Psoas muscle (tissue), 8 donors: ENCODE data around the gene PCID2. TPM values are rescaled to one million over a fixed set of nuclear protein-coding genes. Genes with fewer than 3 reads are reported as not detected.

Experiments used
- ATAC-seq, 4 donors: fragments of 200-7000 bp; cut with Tn5 transposase; one replicate each; pipeline ENCODE4 v1.9.1; 2020; ENCODE audit warnings: moderate library complexity in 3 of 4, mild to moderate bottlenecking in 2 of 4
- DNase-seq, 2 donors: peaks; one replicate each; pipeline ENCODE4 v3.0.0-alpha.2; 2020
- H3K27ac ChIP-seq: fragments of 200-600 bp; one replicate; pipeline ENCODE4 v1.8.0; 2022
- H3K27me3 ChIP-seq, 3 donors: fragments of 200-600 bp in 1 of 3; one replicate each; pipeline versions ENCODE4 v1.6.1 to v1.8.0; 2013 to 2022; ENCODE audit warnings: low read length in 2 of 3, mild to moderate bottlenecking in 2 of 3, moderate library complexity in 1 of 3; ENCODE audit not compliant: insufficient read depth in 3 of 3
- H3K36me3 ChIP-seq, 2 donors: fragments of 200-600 bp in 1 of 2; one replicate each; pipeline versions ENCODE4 v1.6.1 to v1.8.0; 2013 to 2022; ENCODE audit warnings: low read depth in 1 of 2, mild to moderate bottlenecking in 1 of 2, moderate library complexity in 1 of 2; ENCODE audit not compliant: insufficient read depth in 1 of 2
- H3K4me1 ChIP-seq: fragments of 200-600 bp; one replicate; pipeline ENCODE4 v1.8.0; 2022
- H3K4me3 ChIP-seq: fragments of 200-600 bp; one replicate; pipeline ENCODE4 v1.8.0; 2022; ENCODE audit warnings: mild to moderate bottlenecking
- H3K9me3 ChIP-seq: fragments of 200-600 bp; one replicate; pipeline ENCODE4 v1.8.0; 2022
- CTCF ChIP-seq: fragments of 200-600 bp; IDR thresholded peaks from one replicate; pipeline ENCODE4 v1.8.0; 2022; ENCODE audit warnings: antibody characterized with exemption
- WGBS, 3 donors: extraction: QIAGEN DNeasy Blood & Tissue Kit; methylation state at CpG; one replicate each; pipeline versions ENCODE4 v1.1.6 to v1.1.7; 2013; 5-methylcytosine and 5-hydroxymethylcytosine counted together
- intact Hi-C, 2 donors: fragments of 100-400 bp; cut with DNase I; formaldehyde crosslinking; loops; one replicate each; pipeline versions ENCODE4 v1.11.0 to v1.14.2; 2022
- polyA plus RNA-seq, 3 donors: library from polyadenylated mRNA; stranded (reverse); fragments of 200-250 nt; gene quantifications; one replicate each; pipeline ENCODE4 v1.2.3, GENCODE V29; 2013
- total RNA-seq, 4 donors: library from RNA; stranded (reverse); fragmentation: NEBNext Ultra II Directional in 2 of 4; extraction: Animal tissue kit (Norgen Biotek cat#: 25700) in 2 of 4; gene quantifications; one replicate each; pipeline versions ENCODE4 v1.2.1 to v1.2.4, GENCODE V29; 2021 to 2023
- donor health status: healthy with polysubstance abuse.
- donor health status: DM: no; HTN: no; CAD: no; lungs with moderate emphysema.
- donor health status: Bipolar disorder and iron deficiency.
- donor health status: healthy.
- donor health status: DM: yes; HTN: yes; CAD: no.
- donor health status: DM: no; HTN: no; CAD: no.
- donor health status: DM: no; HTN: no; CAD: no.
- donor health status: DM: yes; HTN: yes; CAD: no.

Gene PCID2
- total and polyA plus RNA-seq, 7 donors = 19.9 to 37.1 (median 26.6) TPM

GRCh38 chr13:113137691-113138298, 70.7 kb downstream of the PCID2 start:
- intact Hi-C loops = no loop called here
- ATAC-seq = no peak
- no peaks in the 10 kb centered on the region for H3K4me1 ChIP-seq
- DNase-seq = no peak
- no peak for TF ChIP-seq CTCF
- no peak overlapping the region for H3K4me3 ChIP-seq
- H3K9me3 ChIP-seq = no peaks in the 10 kb centered on the region
- no peaks in the 10 kb centered on the region for H3K36me3 ChIP-seq
- H3K27ac ChIP-seq = no peak overlapping the region
- H3K27me3 ChIP-seq = no peaks in the 10 kb centered on the region
- 83 to 85% (median 84%) methylated on average over 11 of the region's 11 CpGs for WGBS, 3 donors

DNA sequence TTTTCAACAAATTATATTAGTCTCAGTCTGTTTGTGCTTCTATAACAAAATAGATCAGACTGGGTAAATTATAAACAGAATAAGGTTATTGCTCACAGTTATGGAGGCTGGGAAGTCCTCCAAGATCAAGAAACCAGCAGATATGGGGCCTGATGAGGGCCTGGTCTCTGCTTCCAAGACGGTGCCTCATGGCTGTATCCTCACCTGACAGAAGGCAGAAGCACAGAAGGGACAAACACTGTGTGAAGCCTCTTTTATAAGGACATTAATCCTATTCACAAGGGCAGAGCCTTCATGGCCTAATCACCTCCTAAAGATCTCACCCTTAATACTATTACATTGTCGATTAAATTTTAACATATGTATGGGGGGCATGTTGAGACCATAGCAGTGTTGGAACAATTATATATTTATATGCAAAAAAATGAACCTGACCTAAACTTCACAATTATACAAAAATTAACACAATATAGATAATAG, 73.1 kb downstream of the PCID2 start:
- Histone ChIP-seq H3K4me1 (no peaks in the 10 kb centered on the region), H3K36me3 (no peaks in the 10 kb centered on the region), H3K4me3 (no peak overlapping the region), H3K27ac (no peak overlapping the region), H3K27me3 (no peaks in the 10 kb centered on the region), H3K9me3 (no peaks in the 10 kb centered on the region)
- intact Hi-C loops = no loop called here
- ATAC-seq = no peak
- no peak for DNase-seq
- 86 to 92% (median 88%) methylated on average over 2 of the region's 2 CpGs for WGBS, 3 donors
- no peak for TF ChIP-seq CTCF

DNA sequence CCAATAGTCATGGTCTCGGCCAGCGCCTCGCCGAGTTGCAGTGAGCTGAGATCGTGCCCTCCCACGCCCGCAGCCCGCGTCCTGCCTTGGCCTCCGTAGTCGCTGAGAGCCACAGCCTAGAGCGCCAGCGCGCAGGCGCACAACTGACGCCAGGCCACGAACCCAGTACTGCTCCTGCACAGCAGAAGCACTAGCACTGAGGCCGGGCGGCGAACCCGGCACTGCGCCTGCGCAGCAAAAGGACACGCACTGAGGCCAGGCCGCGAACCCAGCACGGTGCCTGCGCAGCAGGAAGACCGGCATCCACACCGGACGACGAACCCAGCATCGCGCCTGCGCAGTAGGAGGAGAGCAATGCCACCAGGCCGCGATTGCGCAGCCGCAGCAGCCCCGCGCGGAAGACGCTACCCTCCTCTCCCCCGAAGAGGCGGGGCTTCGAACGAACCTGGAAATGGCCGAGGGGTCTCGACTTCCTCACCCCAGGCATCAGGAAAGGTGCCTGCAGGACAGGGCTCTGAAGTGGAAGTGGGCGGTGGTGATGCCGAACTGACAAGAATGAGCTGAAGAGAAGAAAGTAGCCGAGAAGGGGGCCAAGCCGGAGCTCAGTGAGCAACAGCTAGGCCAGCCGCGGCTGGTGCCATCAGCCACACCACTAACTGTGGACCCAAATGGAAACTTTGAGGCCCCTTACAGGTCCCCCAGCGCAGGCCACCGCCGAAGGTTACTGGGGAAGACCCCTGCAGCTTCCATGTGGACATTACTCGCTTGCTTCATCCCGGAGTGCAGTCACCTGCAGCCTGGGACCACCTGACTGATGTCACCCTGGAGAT, 78.3 kb downstream of the PCID2 start:
- intact Hi-C loops = no loop called here
- Histone ChIP-seq H3K36me3 (no peaks in the 10 kb centered on the region), H3K9me3 (no peaks in the 10 kb centered on the region), H3K4me1 (no peaks in the 10 kb centered on the region), H3K27ac (no peak overlapping the region), H3K27me3 (no peaks in the 10 kb centered on the region), H3K4me3 (peak overlapping the region; percentile 46)
- no peak for TF ChIP-seq CTCF
- no peak for ATAC-seq
- 56 to 60% (median 59%) methylated on average over 59 to 60 of the region's 60 CpGs for WGBS, 3 donors
- DNase-seq = peak in 1 of 2 donors; percentile 56

- no peak for TF ChIP-seq CTCF
- Histone ChIP-seq H3K9me3 (no peaks in the 10 kb centered on the region), H3K4me1 (no peaks in the 10 kb centered on the region), H3K27ac (no peak overlapping the region), H3K36me3 (no peaks in the 10 kb centered on the region), H3K27me3 (no peaks in the 10 kb centered on the region), H3K4me3 (peak overlapping the region; percentile 46)
- no peak for ATAC-seq
- DNase-seq = no peak
- WGBS, 3 donors = 75 to 80% (median 79%) methylated on average over 27 of the region's 27 CpGs
- intact Hi-C loops = no loop called here
These were observed 79.0 kb downstream of the PCID2 start for GRCh38 chr13:113129480-113129879.

Other genes with a start within 250 kb of the PCID2 start
- gene MCF2L, start 239.5 kb downstream of the PCID2 start, total RNA-seq = 10 to 100 TPM; 14.3 to 40.5 (median 23.3) TPM
- gene MCF2L, start 239.5 kb downstream of the PCID2 start, polyA plus RNA-seq = 10 to 100 TPM in 2 of 3 donors, 1 to 10 TPM in 1; 9.1 to 22.0 (median 18.7) TPM
- gene F7, start 102.9 kb downstream of the PCID2 start, total RNA-seq = under 1 TPM in 2 of 4 donors, not detected in 2; 0.10 to 0.20 TPM
- under 1 TPM in 1 of 3 donors, not detected in 2; 0.08 TPM for gene F7, start 102.9 kb downstream of the PCID2 start, polyA plus RNA-seq
- gene F10, start 85.9 kb downstream of the PCID2 start, total RNA-seq = 1 to 10 TPM in 3 of 4 donors, under 1 TPM in 1; 0.63 to 4.9 (median 1.2) TPM
- gene F10, start 85.9 kb downstream of the PCID2 start, polyA plus RNA-seq = 1 to 10 TPM; 1.5 to 2.0 (median 1.6) TPM
- not detected for gene PROZ, start 50.0 kb downstream of the PCID2 start, total RNA-seq
- gene PROZ, start 50.0 kb downstream of the PCID2 start, polyA plus RNA-seq = not detected
- gene CUL4A, start 944 bp upstream of the PCID2 start, total RNA-seq = 100 to 1,000 TPM; 123 to 152 (median 137) TPM
- 100 to 1,000 TPM in 1 of 3 donors, 10 to 100 TPM in 2; 75.4 to 180 (median 86.6) TPM for gene CUL4A, start 944 bp upstream of the PCID2 start, polyA plus RNA-seq
- 10 to 100 TPM; 53.7 to 71.5 (median 67.8) TPM for gene LAMP1, start 88.6 kb upstream of the PCID2 start, total RNA-seq
- 10 to 100 TPM; 35.7 to 67.5 (median 60.1) TPM for gene LAMP1, start 88.6 kb upstream of the PCID2 start, polyA plus RNA-seq
- 1 to 10 TPM; 1.5 to 4.5 (median 3.7) TPM for gene GRTP1, start 155.5 kb upstream of the PCID2 start, total RNA-seq
- gene GRTP1, start 155.5 kb upstream of the PCID2 start, polyA plus RNA-seq = 1 to 10 TPM; 4.3 to 4.7 (median 4.4) TPM
- gene ADPRHL1, start 244.8 kb upstream of the PCID2 start, total RNA-seq = 100 to 1,000 TPM; 186 to 776 (median 416) TPM
- 100 to 1,000 TPM; 219 to 326 (median 249) TPM for gene ADPRHL1, start 244.8 kb upstream of the PCID2 start, polyA plus RNA-seq